ENCODE measurements around the gene TMEM151B. TPM values are rescaled to one million over a fixed set of nuclear protein-coding genes. Genes with fewer than 3 reads are reported as not detected.

TMEM151B gene
- total and polyA plus RNA-seq, 10 of the 15 experiments (the other 5 are each of a cell fraction or from before 2014, with no cell fraction given) = 0.01 to 0.19 (median 0.05) TPM; not detected in 6

DNA sequence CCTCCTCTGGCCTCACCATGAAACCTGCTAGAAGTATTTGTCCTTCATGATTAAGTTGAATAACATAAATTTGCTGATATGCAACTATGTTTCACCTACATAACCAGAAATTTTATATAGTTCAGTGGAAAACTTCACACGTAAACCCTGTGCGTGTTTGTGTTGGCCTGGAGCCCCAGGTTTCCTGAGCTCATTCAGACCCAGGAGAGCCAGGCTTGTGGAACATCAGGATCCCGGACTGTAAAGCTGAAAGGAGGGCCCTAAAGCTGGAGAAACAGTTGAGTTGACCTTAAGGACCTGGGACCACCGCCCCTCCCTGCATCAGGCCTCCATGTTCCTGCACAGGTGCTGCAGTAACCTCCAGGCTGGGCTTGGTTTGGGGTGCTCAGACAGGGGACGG is 69.1 kb downstream of the TMEM151B start:
- in situ Hi-C loops (cut with MboI) = loop anchor here (5.0 kb wide), 1 partner anchor 72 kb away; the partner anchor contains the start of gene NFKBIE
- POLR2A ChIA-PET = no interaction called here

More for the DNA sequence above, 69.1 kb downstream of the TMEM151B start:
- ChIA-PET SMC1A (ENCODE audit: uncharacterized antibody, unreplicated experiment) (interaction anchor here (1.3 to 5.5 kb wide), 7 partner anchors 18 to 243 kb away, joined by 3 to 79 read pairs (median 4); partner anchors contain the start of gene TMEM151B), RAD21 (ENCODE audit: unreplicated experiment) (interaction anchor here (1.2 to 3.8 kb wide), 5 partner anchors 13 to 243 kb away, joined by 3 to 36 read pairs (median 4); partner anchors contain the start of gene TMEM151B), CTCF (interaction anchor here (1.0 to 10.4 kb wide), 13 partner anchors 10 to 244 kb away, joined by 3 to 163 read pairs (median 6); partner anchors contain the start of genes NFKBIE and TMEM151B)
- H3K27ac ChIP-seq (ENCODE audit: control insufficient read depth, insufficient read depth) = no peak overlapping the region
- no peak for ATAC-seq
- no peak for DNase-seq (ENCODE audit: low read depth, low spot score)
- intact Hi-C loops (cut with micrococcal nuclease; ENCODE audit: unreplicated experiment) = loop anchor here (5.0 kb wide), 1 partner anchor 187 kb away; no protein-coding TSS in a partner anchor
- WGBS (ENCODE audit: insufficient coverage, insufficient replicate concordance, low lambda C conversion rate, missing lambda C conversion rate) = 54% methylated on average over 5 of the region's 5 CpGs
- H3K9me3 ChIP-seq (replicated peaks; ENCODE audit: control insufficient read depth, insufficient read depth, low read length) = no peaks in the 10 kb centered on the region
- no peaks in the 10 kb centered on the region for H4K20me1 ChIP-seq (ENCODE audit: control insufficient read depth, insufficient read depth)
- no peak overlapping the region for H3K9ac ChIP-seq (ENCODE audit: control insufficient read depth, insufficient read depth, low read length)
- TF ChIP-seq SRF (IDR thresholded peaks at IDR 0.05; ENCODE audit: low read depth in 2 of 2, low read length in 2 of 2) (no peak), HDAC6 (IDR thresholded peaks at IDR 0.05; ENCODE audit: unreplicated experiment) (no peak), GATAD2B (conservative IDR thresholded peaks at IDR 0.05; ENCODE audit: low read depth) (no peak), NR2F1 (conservative IDR thresholded peaks at IDR 0.05) (no peak), EGR1 (IDR thresholded peaks at IDR 0.05; ENCODE audit: borderline replicate concordance in 1 of 2, low read depth in 2 of 2, low read length in 2 of 2) (no peak), MEF2A (IDR thresholded peaks at IDR 0.05; ENCODE audit: insufficient read depth, low read depth, low read length) (no peak), NR2C1 (IDR thresholded peaks at IDR 0.05) (no peak), RAD21 (IDR thresholded peaks at IDR 0.05; ENCODE audit: insufficient read depth, low read depth, low read length) (no peak)
- TF ChIP-seq, protein P1, sequence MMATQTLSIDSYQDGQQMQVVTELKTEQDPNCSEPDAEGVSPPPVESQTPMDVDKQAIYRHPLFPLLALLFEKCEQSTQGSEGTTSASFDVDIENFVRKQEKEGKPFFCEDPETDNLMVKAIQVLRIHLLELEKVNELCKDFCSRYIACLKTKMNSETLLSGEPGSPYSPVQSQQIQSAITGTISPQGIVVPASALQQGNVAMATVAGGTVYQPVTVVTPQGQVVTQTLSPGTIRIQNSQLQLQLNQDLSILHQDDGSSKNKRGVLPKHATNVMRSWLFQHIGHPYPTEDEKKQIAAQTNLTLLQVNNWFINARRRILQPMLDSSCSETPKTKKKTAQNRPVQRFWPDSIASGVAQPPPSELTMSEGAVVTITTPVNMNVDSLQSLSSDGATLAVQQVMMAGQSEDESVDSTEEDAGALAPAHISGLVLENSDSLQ (IDR thresholded peaks at IDR 0.05) = no peak
- no TSS peak for BruUV-seq (replicated peaks)
- H2AFZ ChIP-seq (ENCODE audit: control insufficient read depth, low read depth, low read length) = no peak overlapping the region
- no peak overlapping the region for H3K4me2 ChIP-seq (ENCODE audit: control insufficient read depth, insufficient read depth)
- FAIRE-seq = no peak
- no peaks in the 10 kb centered on the region for H3K79me2 ChIP-seq (ENCODE audit: control insufficient read depth, insufficient read depth, low read length)
- no peaks in the 10 kb centered on the region for H3K36me3 ChIP-seq (ENCODE audit: control insufficient read depth in 2 of 2, insufficient read depth in 2 of 2, low read length in 1 of 2)
- H3K4me3 ChIP-seq = no peak overlapping the region
- peaks cover 4% of the 10 kb centered on the region in 2 experiments; a peak in 3 of 4 replicates for H3K27me3 ChIP-seq (replicated peaks in 1 of 2; ENCODE audit: control insufficient read depth in 2 of 2, insufficient read depth in 2 of 2, low read length in 1 of 2)
- H3K4me1 ChIP-seq (ENCODE audit: control insufficient read depth, insufficient read depth, low read length) = no peaks in the 10 kb centered on the region

Data from GM12878 (cell line).